ENCODE data around the gene PDCD11. TPM values are rescaled to one million over a fixed set of nuclear protein-coding genes. Genes with fewer than 3 reads are reported as not detected.

Gene PDCD11, protein sequence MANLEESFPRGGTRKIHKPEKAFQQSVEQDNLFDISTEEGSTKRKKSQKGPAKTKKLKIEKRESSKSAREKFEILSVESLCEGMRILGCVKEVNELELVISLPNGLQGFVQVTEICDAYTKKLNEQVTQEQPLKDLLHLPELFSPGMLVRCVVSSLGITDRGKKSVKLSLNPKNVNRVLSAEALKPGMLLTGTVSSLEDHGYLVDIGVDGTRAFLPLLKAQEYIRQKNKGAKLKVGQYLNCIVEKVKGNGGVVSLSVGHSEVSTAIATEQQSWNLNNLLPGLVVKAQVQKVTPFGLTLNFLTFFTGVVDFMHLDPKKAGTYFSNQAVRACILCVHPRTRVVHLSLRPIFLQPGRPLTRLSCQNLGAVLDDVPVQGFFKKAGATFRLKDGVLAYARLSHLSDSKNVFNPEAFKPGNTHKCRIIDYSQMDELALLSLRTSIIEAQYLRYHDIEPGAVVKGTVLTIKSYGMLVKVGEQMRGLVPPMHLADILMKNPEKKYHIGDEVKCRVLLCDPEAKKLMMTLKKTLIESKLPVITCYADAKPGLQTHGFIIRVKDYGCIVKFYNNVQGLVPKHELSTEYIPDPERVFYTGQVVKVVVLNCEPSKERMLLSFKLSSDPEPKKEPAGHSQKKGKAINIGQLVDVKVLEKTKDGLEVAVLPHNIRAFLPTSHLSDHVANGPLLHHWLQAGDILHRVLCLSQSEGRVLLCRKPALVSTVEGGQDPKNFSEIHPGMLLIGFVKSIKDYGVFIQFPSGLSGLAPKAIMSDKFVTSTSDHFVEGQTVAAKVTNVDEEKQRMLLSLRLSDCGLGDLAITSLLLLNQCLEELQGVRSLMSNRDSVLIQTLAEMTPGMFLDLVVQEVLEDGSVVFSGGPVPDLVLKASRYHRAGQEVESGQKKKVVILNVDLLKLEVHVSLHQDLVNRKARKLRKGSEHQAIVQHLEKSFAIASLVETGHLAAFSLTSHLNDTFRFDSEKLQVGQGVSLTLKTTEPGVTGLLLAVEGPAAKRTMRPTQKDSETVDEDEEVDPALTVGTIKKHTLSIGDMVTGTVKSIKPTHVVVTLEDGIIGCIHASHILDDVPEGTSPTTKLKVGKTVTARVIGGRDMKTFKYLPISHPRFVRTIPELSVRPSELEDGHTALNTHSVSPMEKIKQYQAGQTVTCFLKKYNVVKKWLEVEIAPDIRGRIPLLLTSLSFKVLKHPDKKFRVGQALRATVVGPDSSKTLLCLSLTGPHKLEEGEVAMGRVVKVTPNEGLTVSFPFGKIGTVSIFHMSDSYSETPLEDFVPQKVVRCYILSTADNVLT (N-terminal part only)
- 16.0 and 18.9 TPM in 2 replicates for total RNA-seq

GRCh38 chr10:103396067-103396788 lies at the start of gene PDCD11, which contains the start of gene ATP5MK:
Gene PDCD11, plus strand, starts transcription at chr10:103396626. Its CDS starts 1,801 bp downstream, at chr10:103398427.
Gene ATP5MK, minus strand, starts transcription at chr10:103396475. Its CDS starts 4,018 bp downstream, at chr10:103392457.

DNA sequence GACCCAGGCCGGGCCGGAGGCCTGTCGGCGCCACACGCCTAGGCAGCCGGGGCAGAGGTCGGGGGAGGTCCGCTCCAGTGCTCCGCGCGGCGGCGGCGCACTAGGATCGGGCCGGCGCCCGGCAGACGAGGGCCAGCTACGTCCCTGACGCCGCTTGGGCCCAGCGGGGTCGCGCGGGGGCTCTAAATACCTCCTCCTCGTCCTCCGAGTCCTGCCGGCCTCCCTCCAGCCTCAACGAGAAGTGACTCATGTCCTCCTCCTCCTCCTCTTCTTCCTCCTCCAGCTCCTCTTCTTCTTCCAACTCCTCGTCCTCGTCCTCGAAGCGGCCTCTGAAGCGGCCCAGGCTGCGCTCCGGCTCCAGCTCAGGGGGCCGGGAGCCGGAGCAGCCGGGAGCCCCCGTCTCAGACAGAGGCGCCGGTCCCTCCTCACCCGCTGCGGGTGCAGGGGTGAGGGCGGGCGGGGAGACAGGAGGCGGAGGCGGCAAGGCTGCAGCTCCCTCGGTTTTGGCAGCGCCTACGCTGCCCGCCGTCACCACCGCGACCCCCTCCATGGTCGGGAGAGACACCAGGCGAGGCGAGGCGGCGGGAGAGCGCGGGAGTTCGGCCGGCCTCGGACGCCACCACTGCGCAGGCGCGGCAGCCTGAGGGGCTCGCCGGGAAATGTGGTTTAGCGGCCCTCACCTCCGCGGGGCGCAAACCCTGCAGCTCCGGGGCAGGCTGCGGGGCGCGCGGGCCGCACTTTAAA lies 45.7 kb upstream of the PDCD11 start, which contains the start of gene PCGF6:
Gene PCGF6, minus strand, starts transcription at position 624 of the 744 bp plus-strand sequence. Its CDS starts 74 bp downstream, at position 550.

DNA sequence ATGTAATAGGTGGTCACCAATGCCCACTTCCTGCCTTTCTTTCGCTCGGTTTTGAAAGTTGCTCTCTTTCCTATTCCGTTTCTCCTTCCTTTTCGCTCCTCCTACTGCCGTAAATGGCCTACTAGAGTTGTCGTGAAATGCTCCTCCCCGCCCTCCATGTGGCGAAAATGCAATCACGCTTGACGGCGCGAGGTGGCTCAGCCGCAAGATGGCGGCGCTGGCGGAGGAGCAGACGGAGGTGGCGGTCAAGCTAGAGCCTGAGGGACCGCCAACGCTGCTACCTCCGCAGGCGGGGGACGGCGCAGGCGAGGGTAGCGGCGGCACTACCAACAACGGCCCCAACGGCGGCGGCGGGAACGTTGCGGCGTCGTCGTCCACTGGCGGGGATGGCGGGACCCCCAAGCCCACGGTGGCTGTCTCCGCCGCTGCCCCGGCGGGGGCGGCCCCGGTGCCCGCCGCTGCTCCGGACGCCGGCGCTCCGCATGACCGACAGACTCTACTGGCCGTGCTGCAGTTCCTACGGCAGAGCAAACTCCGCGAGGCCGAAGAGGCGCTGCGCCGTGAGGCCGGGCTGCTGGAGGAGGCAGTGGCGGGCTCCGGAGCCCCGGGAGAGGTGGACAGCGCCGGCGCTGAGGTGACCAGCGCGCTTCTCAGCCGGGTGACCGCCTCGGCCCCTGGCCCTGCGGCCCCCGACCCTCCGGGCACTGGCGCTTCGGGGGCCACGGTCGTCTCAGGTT lies 28.5 kb upstream of the PDCD11 start, which contains the start of gene TAF5:
Gene TAF5, plus strand, starts transcription at position 195 of the 737 bp plus-strand sequence. Its CDS starts 14 bp downstream, at position 209.

GRCh38 chr10:103451831-103452505 lies 55.5 kb downstream of the PDCD11 start, which contains the start of gene CALHM2:
Gene CALHM2, minus strand, starts transcription at chr10:103452370. Its CDS starts 2,429 bp downstream, at chr10:103449941.

GRCh38 chr10:103458720-103459119 lies 62.3 kb downstream of the PDCD11 start, which contains the start of gene CALHM1:
Gene CALHM1, minus strand, starts transcription at chr10:103458900. Its CDS starts 149 bp downstream, at chr10:103458751.

GRCh38 chr10:103479135-103479534 lies 82.7 kb downstream of the PDCD11 start, which contains the start of gene CALHM3:
Gene CALHM3, minus strand, starts transcription at chr10:103479240. Its CDS starts 208 bp downstream, at chr10:103479032.

GRCh38 chr10:103493362-103493915 lies 97.0 kb downstream of the PDCD11 start, which contains the start of gene NEURL1:
Gene NEURL1, plus strand, starts transcription at chr10:103493705. Its CDS starts 683 bp downstream, at chr10:103494388.

Other genes with a start within 250 kb of the PDCD11 start
- 67.0 and 67.7 TPM in 2 replicates for gene NT5C2, start 203.4 kb upstream of the PDCD11 start, total RNA-seq
- gene RPEL1, start 150.7 kb upstream of the PDCD11 start, total RNA-seq, result 0.09 and 0.12 TPM in 2 replicates
- 0.09 and 0.12 TPM in 2 replicates for gene INA, start 119.5 kb upstream of the PDCD11 start, total RNA-seq
- gene PCGF6, start 45.5 kb upstream of the PDCD11 start, total RNA-seq, result 6.1 and 9.2 TPM in 2 replicates
- 2.3 and 4.9 TPM in 2 replicates for gene TAF5, start 28.6 kb upstream of the PDCD11 start, total RNA-seq
- 255 and 293 TPM in 2 replicates for gene ATP5MK, start 151 bp upstream of the PDCD11 start, total RNA-seq
- 84.4 and 88.9 TPM in 2 replicates for gene CALHM2, start 55.7 kb downstream of the PDCD11 start, total RNA-seq
- gene CALHM1, start 62.3 kb downstream of the PDCD11 start, total RNA-seq, result not detected in 2 replicates
- gene CALHM3, start 82.6 kb downstream of the PDCD11 start, total RNA-seq, result 0.58 TPM in 1 of 2 replicates, not detected in the other
- gene NEURL1, start 97.1 kb downstream of the PDCD11 start, total RNA-seq, result under 0.01 and 2.4 TPM in 2 replicates